Suprapubic skin (tissue), 4 donors: ENCODE data around the gene ATAD3A. TPM values are rescaled to one million over a fixed set of nuclear protein-coding genes. Genes with fewer than 3 reads are reported as not detected.
"Not testable (repeated sequence)": the region's sequence is repeated elsewhere in the genome, so short reads cannot be mapped to it uniquely, and the experiment has no call there.

ENCODE experiments used
- DNase-seq, 2 donors: peaks; one replicate each; pipeline ENCODE4 v3.0.0-alpha.2; 2019; ENCODE audit warnings: low spot score in 2 of 2
- H3K27ac ChIP-seq: fragments of 200-600 bp; sonication (generic); one replicate; pipeline ENCODE4 v1.5.1; 2019
- H3K27me3 ChIP-seq: fragments of 200-600 bp; sonication (generic); one replicate; pipeline ENCODE4 v1.5.1; 2019
- H3K36me3 ChIP-seq: fragments of 200-600 bp; sonication (generic); one replicate; pipeline ENCODE4 v1.5.1; 2019
- H3K4me1 ChIP-seq: fragments of 200-600 bp; sonication (generic); one replicate; pipeline ENCODE4 v1.5.1; 2019
- H3K4me3 ChIP-seq: fragments of 200-600 bp; sonication (generic); one replicate; pipeline ENCODE4 v1.5.1; 2019; ENCODE audit warnings: mild to moderate bottlenecking
- H3K9me3 ChIP-seq: fragments of 200-600 bp; sonication (generic); one replicate; pipeline ENCODE4 v1.5.1; 2019
- CTCF ChIP-seq, 2 donors: fragments of 200-600 bp in 1 of 2; fragments of 450-650 bp in 1 of 2; sonication (generic) in 1 of 2; IDR thresholded peaks; one replicate each; pipeline ENCODE4 v1.5.1; 2016 to 2019; ENCODE audit warnings: antibody characterized with exemption in 2 of 2, mild to moderate bottlenecking in 1 of 2, moderate library complexity in 1 of 2
- EP300 ChIP-seq: sonication (generic); formaldehyde crosslinking; IDR thresholded peaks from one replicate; pipeline ENCODE4 v1.6.1; 2017; ENCODE audit warnings: antibody characterized with exemption
- POLR2A ChIP-seq, 2 donors: fragments of 450-650 bp; IDR thresholded peaks; one replicate each; pipeline ENCODE4 v1.6.1; 2017; ENCODE audit warnings: antibody characterized with exemption in 2 of 2, mild to moderate bottlenecking in 2 of 2, moderate library complexity in 2 of 2
- POLR2AphosphoS5 ChIP-seq, 3 donors: sonication (generic); formaldehyde crosslinking; IDR thresholded peaks; one replicate each; pipeline ENCODE4 v1.6.1; 2017; ENCODE audit warnings: antibody characterized with exemption in 3 of 3
- WGBS: methylation state at CpG from one replicate; pipeline ENCODE4 v1.1.5; 2018; 5-methylcytosine and 5-hydroxymethylcytosine counted together
- total RNA-seq, 4 donors: library from RNA; depleted of rRNA; stranded (reverse); fragments of >200 nt; gene quantifications; one replicate each; pipeline ENCODE4 v1.1.0, GENCODE V29; 2016

The ATAD3A gene
- total RNA-seq, 4 donors from 2014 or later = 15.0 to 23.2 (median 19.7) TPM

- Histone ChIP-seq H3K27ac (no peak overlapping the region), H3K9me3 (no peaks in the 10 kb centered on the region), H3K27me3 (no peaks in the 10 kb centered on the region), H3K36me3 (peaks cover 94% of the 10 kb centered on the region), H3K4me3 (no peak overlapping the region), H3K4me1 (no peaks in the 10 kb centered on the region)
- WGBS = 93% methylated on average over 6 of the region's 19 CpGs
- DNase-seq = no peak
- TF ChIP-seq POLR2AphosphoS5 (IDR thresholded peaks at IDR 0.05) (no peak), EP300 (no peak), POLR2A (IDR thresholded peaks at IDR 0.05) (no peak), CTCF (IDR thresholded peaks at IDR 0.05) (no peak)
Observed at GRCh38 chr1:1489861-1490260, 22.1 kb upstream of the ATAD3A start.

GRCh38 chr1:1490633-1491230 lies 21.2 kb upstream of the ATAD3A start:
- no peak overlapping the region for H3K4me3 ChIP-seq
- no peaks in the 10 kb centered on the region for H3K9me3 ChIP-seq
- no peak overlapping the region for H3K27ac ChIP-seq
- peaks cover 94% of the 10 kb centered on the region for H3K36me3 ChIP-seq
- 100% methylated on average over 2 of the region's 25 CpGs for WGBS
- H3K27me3 ChIP-seq = no peaks in the 10 kb centered on the region
- H3K4me1 ChIP-seq = no peaks in the 10 kb centered on the region
- DNase-seq = no peak
- no peak for TF ChIP-seq POLR2AphosphoS5 (IDR thresholded peaks at IDR 0.05)

GRCh38 chr1:1491601-1492000 lies 20.4 kb upstream of the ATAD3A start:
- 93% methylated on average over 10 of the region's 10 CpGs for WGBS

GRCh38 chr1:1494311-1494710 lies 17.7 kb upstream of the ATAD3A start:
- 93% methylated on average over 2 of the region's 22 CpGs for WGBS
- not testable (repeated sequence) for H3K4me3 ChIP-seq, H3K27ac ChIP-seq, H3K4me1 ChIP-seq, H3K27me3 ChIP-seq, DNase-seq, H3K9me3 ChIP-seq
- H3K36me3 ChIP-seq = peaks cover 68% of the 10 kb centered on the region

More at GRCh38 chr1:1491601-1492000, 20.4 kb upstream of the ATAD3A start:
- Histone ChIP-seq H3K9me3 (no peaks in the 10 kb centered on the region), H3K27ac (no peak overlapping the region), H3K27me3 (no peaks in the 10 kb centered on the region), H3K4me3 (no peak overlapping the region), H3K4me1 (no peaks in the 10 kb centered on the region), H3K36me3 (peaks cover 92% of the 10 kb centered on the region)
- TF ChIP-seq CTCF (IDR thresholded peaks at IDR 0.05) = no peak
- no peak for TF ChIP-seq POLR2AphosphoS5 (IDR thresholded peaks at IDR 0.05)
- TF ChIP-seq POLR2A (IDR thresholded peaks at IDR 0.05) = no peak
- no peak for TF ChIP-seq EP300
- DNase-seq = no peak

- peaks cover 56% of the 10 kb centered on the region for H3K36me3 ChIP-seq
- 100% methylated on average over 5 of the region's 18 CpGs for WGBS
- H3K4me3 ChIP-seq, H3K27ac ChIP-seq, H3K4me1 ChIP-seq, DNase-seq, H3K9me3 ChIP-seq, H3K27me3 ChIP-seq: not testable (repeated sequence)
Observed at GRCh38 chr1:1495461-1495975, 16.4 kb upstream of the ATAD3A start.

GRCh38 chr1:1504777-1505365 lies 7.1 kb upstream of the ATAD3A start:
- peak; percentile 76 to 86 for TF ChIP-seq CTCF (IDR thresholded peaks at IDR 0.05)
- TF ChIP-seq POLR2AphosphoS5 (IDR thresholded peaks at IDR 0.05) = peak in 1 of 3 donors; percentile 28
- Histone ChIP-seq H3K4me1 (peaks cover 13% of the 10 kb centered on the region), H3K4me3 (peak overlapping the region; percentile 28), H3K27ac (peak overlapping the region; percentile 76)
- peak; percentile 89 to 92 for DNase-seq
- H3K9me3 ChIP-seq, H3K36me3 ChIP-seq, H3K27me3 ChIP-seq: not testable (repeated sequence)
- WGBS = 25% methylated on average over 16 of the region's 16 CpGs
